DND-41 (cell line): ENCODE data around the gene CIAO1.

Experiments used
- ATAC-seq: fragments of 200-7000 bp; cut with Tn5 transposase; 3 replicates; pipeline ENCODE4 v1.9.1; 2021; ENCODE audit warnings: low read depth; ENCODE audit not compliant: insufficient read depth
- DNase-seq: peaks from one replicate; pipeline ENCODE4 v3.0.0-alpha.2; 2020
- H2AFZ ChIP-seq: 2 replicates; pipeline ENCODE4 v1.6.0; 2012; ENCODE audit warnings: low read depth, low read length
- H3K27ac ChIP-seq: 2 replicates; pipeline ENCODE4 v1.5.1; 2012; ENCODE audit warnings: low read length, inconsistent platforms
- H3K27me3 ChIP-seq: fragments of 200-600 bp; sonication (generic); 2 replicates; pipeline ENCODE4 v1.6.0; 2012; ENCODE audit warnings: low read length, mild to moderate bottlenecking, inconsistent platforms; ENCODE audit not compliant: insufficient read depth, poor library complexity
- H3K36me3 ChIP-seq: 2 replicates; pipeline ENCODE4 v1.5.1; 2012; ENCODE audit warnings: low read length, inconsistent platforms; ENCODE audit not compliant: insufficient read depth
- H3K4me1 ChIP-seq: 2 replicates; pipeline ENCODE4 v1.5.1; 2012; ENCODE audit warnings: mild to moderate bottlenecking, low read length; ENCODE audit not compliant: insufficient read depth
- H3K4me2 ChIP-seq: 2 replicates; pipeline ENCODE4 v1.6.0; 2012; ENCODE audit warnings: mild to moderate bottlenecking, moderate library complexity, low read length, inconsistent platforms; ENCODE audit not compliant: insufficient read depth
- H3K4me3 ChIP-seq, 2 experiments: fragments of 200-600 bp in 1 of 2; shearing (Covaris generic) in 1 of 2; 2 replicates each; pipeline ENCODE4 v1.5.1; 2012 to 2016; ENCODE audit warnings: inconsistent platforms in 2 of 2, low read length in 2 of 2, mild to moderate bottlenecking in 2 of 2, low read depth in 1 of 2, moderate library complexity in 1 of 2
- H3K79me2 ChIP-seq: 2 replicates; pipeline ENCODE4 v1.6.0; 2012; ENCODE audit warnings: low read length, inconsistent platforms; ENCODE audit not compliant: insufficient read depth
- H3K9ac ChIP-seq: 2 replicates; pipeline ENCODE4 v1.6.0; 2012; ENCODE audit warnings: low read depth, mild to moderate bottlenecking, inconsistent platforms, low read length, moderate library complexity
- H3K9me3 ChIP-seq: 2 replicates; pipeline ENCODE4 v1.5.1; 2012; ENCODE audit warnings: low read length, moderate library complexity, mild to moderate bottlenecking, inconsistent platforms; ENCODE audit not compliant: insufficient read depth, severe bottlenecking
- H4K20me1 ChIP-seq: 2 replicates; pipeline ENCODE4 v1.6.0; 2012; ENCODE audit warnings: low read length; ENCODE audit not compliant: insufficient read depth
- EZH2 ChIP-seq: IDR thresholded peaks from 3 replicates; pipeline ENCODE4 v1.6.1; 2012; ENCODE audit warnings: borderline replicate concordance, low read depth, mild to moderate bottlenecking, moderate library complexity, low read length, inconsistent platforms; ENCODE audit not compliant: severe bottlenecking
- TF ChIP-seq, protein P1 (sequence below): IDR thresholded peaks from 2 replicates; pipeline ENCODE4 v1.5.1; 2012; ENCODE audit warnings: borderline replicate concordance, low read length, moderate library complexity, mild to moderate bottlenecking; ENCODE audit not compliant: poor library complexity, severe bottlenecking; ENCODE audit errors: extremely low read depth

Gene CIAO1

GRCh38 chr2:96243843-96244242, 22.2 kb upstream of the CIAO1 start:
- no peak for DNase-seq
- no peaks in the 10 kb centered on the region for H3K9me3 ChIP-seq
- no peak overlapping the region for H3K27ac ChIP-seq
- H3K4me3 ChIP-seq = no peak overlapping the region
- peaks cover 8% of the 10 kb centered on the region; the same call in 1 of the 2 replicates for H3K36me3 ChIP-seq
- no peaks in the 10 kb centered on the region for H4K20me1 ChIP-seq
- TF ChIP-seq, protein P1, sequence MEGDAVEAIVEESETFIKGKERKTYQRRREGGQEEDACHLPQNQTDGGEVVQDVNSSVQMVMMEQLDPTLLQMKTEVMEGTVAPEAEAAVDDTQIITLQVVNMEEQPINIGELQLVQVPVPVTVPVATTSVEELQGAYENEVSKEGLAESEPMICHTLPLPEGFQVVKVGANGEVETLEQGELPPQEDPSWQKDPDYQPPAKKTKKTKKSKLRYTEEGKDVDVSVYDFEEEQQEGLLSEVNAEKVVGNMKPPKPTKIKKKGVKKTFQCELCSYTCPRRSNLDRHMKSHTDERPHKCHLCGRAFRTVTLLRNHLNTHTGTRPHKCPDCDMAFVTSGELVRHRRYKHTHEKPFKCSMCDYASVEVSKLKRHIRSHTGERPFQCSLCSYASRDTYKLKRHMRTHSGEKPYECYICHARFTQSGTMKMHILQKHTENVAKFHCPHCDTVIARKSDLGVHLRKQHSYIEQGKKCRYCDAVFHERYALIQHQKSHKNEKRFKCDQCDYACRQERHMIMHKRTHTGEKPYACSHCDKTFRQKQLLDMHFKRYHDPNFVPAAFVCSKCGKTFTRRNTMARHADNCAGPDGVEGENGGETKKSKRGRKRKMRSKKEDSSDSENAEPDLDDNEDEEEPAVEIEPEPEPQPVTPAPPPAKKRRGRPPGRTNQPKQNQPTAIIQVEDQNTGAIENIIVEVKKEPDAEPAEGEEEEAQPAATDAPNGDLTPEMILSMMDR = no peak
- no peak for TF ChIP-seq EZH2
- no peaks in the 10 kb centered on the region for H3K4me1 ChIP-seq
- H3K79me2 ChIP-seq = no peaks in the 10 kb centered on the region
- no peak overlapping the region for H3K4me2 ChIP-seq
- no peak overlapping the region for H2AFZ ChIP-seq
- ATAC-seq = no peak
- no peaks in the 10 kb centered on the region for H3K27me3 ChIP-seq
- H3K9ac ChIP-seq = no peak overlapping the region

- H3K4me2 ChIP-seq = no peak overlapping the region
- H3K79me2 ChIP-seq = no peaks in the 10 kb centered on the region
- H2AFZ ChIP-seq = no peak overlapping the region
- no peak overlapping the region for H3K27ac ChIP-seq
- no peak overlapping the region for H3K4me3 ChIP-seq
- H3K36me3 ChIP-seq = 0 out of 2 replicates have a peak, but pooled peaks cover 6% of the 10 kb centered on the region
- H3K9me3 ChIP-seq = no peaks in the 10 kb centered on the region
- H3K4me1 ChIP-seq = no peaks in the 10 kb centered on the region
- H4K20me1 ChIP-seq = no peaks in the 10 kb centered on the region
- DNase-seq = no peak
- no peaks in the 10 kb centered on the region for H3K27me3 ChIP-seq
- ATAC-seq = no peak
- no peak for TF ChIP-seq EZH2
- TF ChIP-seq, protein P1 = no peak
- no peak overlapping the region for H3K9ac ChIP-seq
Measured at GRCh38 chr2:96245609-96246390, 20.2 kb upstream of the CIAO1 start.

- ATAC-seq (0 out of 3 replicates have a peak, but pooled peaks have one; percentile 21), DNase-seq (no peak)
- Histone ChIP-seq H3K9ac (no peak overlapping the region), H3K4me1 (no peaks in the 10 kb centered on the region), H3K27ac (no peak overlapping the region), H3K27me3 (no peaks in the 10 kb centered on the region), H3K4me3 (no peak overlapping the region), H3K9me3 (no peaks in the 10 kb centered on the region), H3K36me3 (peaks cover 10% of the 10 kb centered on the region), H3K4me2 (no peak overlapping the region), H3K79me2 (no peaks in the 10 kb centered on the region), H2AFZ (no peak overlapping the region), H4K20me1 (no peaks in the 10 kb centered on the region)
- TF ChIP-seq, protein P1 = no peak
Measured at GRCh38 chr2:96247009-96247408, 19.0 kb upstream of the CIAO1 start.

GRCh38 chr2:96247896-96248295, 18.1 kb upstream of the CIAO1 start:
- no peaks in the 10 kb centered on the region for H3K27me3 ChIP-seq
- H2AFZ ChIP-seq = no peak overlapping the region
- no peaks in the 10 kb centered on the region for H3K9me3 ChIP-seq
- TF ChIP-seq, protein P1 = no peak
- no peak for TF ChIP-seq EZH2
- H3K4me1 ChIP-seq = no peaks in the 10 kb centered on the region
- H3K4me2 ChIP-seq = no peak overlapping the region
- no peak overlapping the region for H3K9ac ChIP-seq
- DNase-seq (no peak), ATAC-seq (no peak)
- no peaks in the 10 kb centered on the region for H3K79me2 ChIP-seq
- H3K4me3 ChIP-seq = no peak overlapping the region
- peaks cover 18% of the 10 kb centered on the region for H3K36me3 ChIP-seq
- no peak overlapping the region for H3K27ac ChIP-seq
- no peaks in the 10 kb centered on the region for H4K20me1 ChIP-seq
